Left ventricle myocardium inferior (tissue), 1 donor: ENCODE results near the gene HBEGF. TPM values are rescaled to one million over a fixed set of nuclear protein-coding genes. Genes with fewer than 3 reads are reported as not detected.

ENCODE experiments used
- DNase-seq: peaks from one replicate; pipeline ENCODE4 v3.0.0-alpha.2; 2020
- H3K27ac ChIP-seq: fragments of 200-600 bp; replicated peaks from 2 replicates; pipeline ENCODE4 v1.8.0; 2021
- H3K27me3 ChIP-seq: fragments of 200-600 bp; 2 replicates; pipeline ENCODE4 v1.8.0; 2021; ENCODE audit warnings: low read depth
- H3K36me3 ChIP-seq: fragments of 200-600 bp; 2 replicates; pipeline ENCODE4 v1.8.0; 2021
- H3K4me1 ChIP-seq: fragments of 200-600 bp; 2 replicates; pipeline ENCODE4 v1.8.0; 2021
- H3K4me3 ChIP-seq: fragments of 200-600 bp; 2 replicates; pipeline ENCODE4 v1.8.0; 2021; ENCODE audit warnings: mild to moderate bottlenecking, moderate library complexity
- H3K9me3 ChIP-seq: fragments of 200-600 bp; replicated peaks from 2 replicates; pipeline ENCODE4 v1.8.0; 2021
- intact Hi-C: fragments of 100-400 bp; cut with micrococcal nuclease; formaldehyde crosslinking; loops from one replicate; pipeline ENCODE4 v1.11.0; 2022
- total RNA-seq: library from RNA; stranded (reverse); fragmentation: NEBNext Ultra II Directional; extraction: Animal tissue kit (Norgen Biotek cat#: 25700); gene quantifications from one replicate; pipeline ENCODE4 v1.2.1, GENCODE V29; 2021
- TF ChIP-seq, protein P1 (sequence below): fragments of 200-600 bp; IDR thresholded peaks from 2 replicates; pipeline ENCODE4 v1.8.0; 2021; ENCODE audit warnings: antibody characterized with exemption, mild to moderate bottlenecking, borderline replicate concordance
- donor health status: DM: no; HTN: yes; CAD: no; lungs with severe emphysema.

The HBEGF gene
- total RNA-seq, 1 donor from 2014 or later: 27.2 TPM

DNA sequence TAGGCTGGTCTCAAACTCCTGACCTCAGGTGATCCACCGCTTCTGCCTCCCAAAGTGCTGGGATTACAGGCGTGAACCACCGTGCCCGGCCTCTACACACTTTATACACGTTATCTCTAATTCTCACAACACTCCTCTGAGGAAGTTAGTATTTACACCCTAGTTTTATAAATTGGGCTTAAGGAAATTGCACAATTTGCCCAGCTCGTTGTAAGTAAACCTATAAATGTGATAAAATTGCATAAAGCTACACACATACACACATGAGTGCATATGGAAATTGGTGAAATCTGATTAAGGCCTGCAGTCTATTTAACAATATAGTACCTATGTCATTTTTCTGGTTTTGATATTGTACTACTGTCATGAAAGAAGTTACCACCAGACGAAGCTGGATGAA is 9.1 kb upstream of the HBEGF start:
- no peak overlapping the region for H3K27ac ChIP-seq
- H3K9me3 ChIP-seq: no peaks in the 10 kb centered on the region
- H3K27me3 ChIP-seq: no peaks in the 10 kb centered on the region
- no peak overlapping the region for H3K4me3 ChIP-seq
- peaks cover 15% of the 10 kb centered on the region for H3K4me1 ChIP-seq
- no peaks in the 10 kb centered on the region for H3K36me3 ChIP-seq
- TF ChIP-seq, protein P1, sequence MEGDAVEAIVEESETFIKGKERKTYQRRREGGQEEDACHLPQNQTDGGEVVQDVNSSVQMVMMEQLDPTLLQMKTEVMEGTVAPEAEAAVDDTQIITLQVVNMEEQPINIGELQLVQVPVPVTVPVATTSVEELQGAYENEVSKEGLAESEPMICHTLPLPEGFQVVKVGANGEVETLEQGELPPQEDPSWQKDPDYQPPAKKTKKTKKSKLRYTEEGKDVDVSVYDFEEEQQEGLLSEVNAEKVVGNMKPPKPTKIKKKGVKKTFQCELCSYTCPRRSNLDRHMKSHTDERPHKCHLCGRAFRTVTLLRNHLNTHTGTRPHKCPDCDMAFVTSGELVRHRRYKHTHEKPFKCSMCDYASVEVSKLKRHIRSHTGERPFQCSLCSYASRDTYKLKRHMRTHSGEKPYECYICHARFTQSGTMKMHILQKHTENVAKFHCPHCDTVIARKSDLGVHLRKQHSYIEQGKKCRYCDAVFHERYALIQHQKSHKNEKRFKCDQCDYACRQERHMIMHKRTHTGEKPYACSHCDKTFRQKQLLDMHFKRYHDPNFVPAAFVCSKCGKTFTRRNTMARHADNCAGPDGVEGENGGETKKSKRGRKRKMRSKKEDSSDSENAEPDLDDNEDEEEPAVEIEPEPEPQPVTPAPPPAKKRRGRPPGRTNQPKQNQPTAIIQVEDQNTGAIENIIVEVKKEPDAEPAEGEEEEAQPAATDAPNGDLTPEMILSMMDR: no peak
- no peak for DNase-seq
- intact Hi-C loops: loop anchor here (10.0 kb wide), 1 partner anchor 181 kb away; the partner anchor contains the start of gene CYSTM1

DNA sequence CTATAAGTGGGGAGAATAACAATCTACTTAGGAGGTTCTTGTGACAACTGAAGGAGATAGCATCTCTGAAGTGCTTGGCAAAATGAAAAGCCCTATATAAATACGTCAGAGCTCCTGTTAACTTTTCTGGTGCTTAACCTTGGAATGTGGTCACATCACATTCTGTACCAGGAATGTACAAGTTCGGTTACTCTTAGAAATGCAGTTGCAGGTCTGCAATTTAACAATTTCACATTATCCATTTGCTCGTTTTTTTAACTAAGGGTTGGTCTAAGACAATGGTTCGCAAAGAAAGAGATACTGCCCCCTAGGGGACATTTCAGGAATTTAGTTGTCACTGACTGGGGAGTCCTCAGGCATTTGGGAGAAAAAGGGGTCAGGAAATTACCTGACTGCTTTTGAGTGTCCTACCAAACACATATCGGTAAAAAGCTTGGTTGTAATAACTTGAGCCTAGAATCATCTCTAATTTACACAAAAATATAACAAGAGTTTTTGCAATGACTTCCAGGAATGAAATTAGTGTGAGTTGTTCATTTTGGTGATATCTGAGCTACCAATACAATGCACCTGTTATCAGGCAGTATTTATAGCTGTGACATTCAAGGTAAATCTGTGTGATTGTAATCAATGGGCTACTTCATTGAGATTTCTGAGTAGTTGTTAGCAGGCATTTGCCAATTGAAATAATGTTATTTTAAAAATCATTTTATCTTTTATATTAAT is 5.4 kb upstream of the HBEGF start:
- intact Hi-C loops: loop anchor here (5.0 to 10.0 kb wide), 2 partner anchors 109 to 177 kb away; partner anchors contain the start of gene CYSTM1
- Histone ChIP-seq H3K36me3 (no peaks in the 10 kb centered on the region), H3K9me3 (no peaks in the 10 kb centered on the region), H3K27ac (no peak overlapping the region), H3K4me1 (peaks cover 22% of the 10 kb centered on the region), H3K27me3 (no peaks in the 10 kb centered on the region), H3K4me3 (no peak overlapping the region)
- DNase-seq: no peak
- TF ChIP-seq, protein P1: peak; percentile 92

DNA sequence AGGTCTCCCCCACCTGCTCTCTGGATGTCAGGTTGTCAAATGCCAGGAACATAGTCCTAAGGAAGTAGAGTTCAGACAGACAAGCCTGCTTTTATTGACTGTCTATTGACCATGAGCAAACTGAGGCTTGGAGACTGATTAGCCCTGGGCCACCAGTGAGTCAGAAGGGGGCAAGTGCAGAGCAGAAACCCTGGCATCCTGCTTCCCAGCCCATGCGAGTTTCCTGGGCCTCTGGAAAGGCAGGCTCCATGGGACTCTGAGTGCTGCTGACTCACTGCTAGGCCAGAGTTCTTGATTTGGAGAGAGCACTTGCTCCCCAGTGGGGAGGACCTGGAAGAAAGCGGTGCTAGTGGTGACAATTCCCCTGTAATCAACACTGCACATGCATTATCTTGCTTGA is 2.8 kb upstream of the HBEGF start:
- Histone ChIP-seq H3K27me3 (no peaks in the 10 kb centered on the region), H3K4me3 (no peak overlapping the region), H3K27ac (no peak overlapping the region), H3K4me1 (peaks cover 45% of the 10 kb centered on the region), H3K36me3 (no peaks in the 10 kb centered on the region), H3K9me3 (no peaks in the 10 kb centered on the region)
- intact Hi-C loops: no loop called here
- DNase-seq: no peak
- TF ChIP-seq, protein P1: no peak

DNA sequence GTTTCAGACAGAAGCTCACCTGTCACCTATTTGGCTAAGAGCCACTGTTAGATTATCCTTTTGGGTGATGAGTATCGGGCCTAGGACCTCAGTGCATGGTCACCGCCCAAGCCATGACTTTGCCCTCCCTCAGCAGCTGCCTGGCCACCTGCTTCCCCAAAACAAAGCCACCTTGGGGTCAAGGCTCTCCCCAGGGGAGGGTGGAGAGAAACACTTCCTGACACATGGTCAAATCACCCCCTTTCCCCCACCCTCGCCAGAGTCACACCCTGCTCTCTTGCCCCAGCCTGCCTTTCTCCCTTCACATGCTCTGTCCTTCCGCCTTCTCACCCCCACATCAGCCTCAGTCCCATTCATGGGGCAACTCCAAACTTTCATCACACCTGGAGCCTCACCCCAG is 1.7 kb upstream of the HBEGF start:
- Histone ChIP-seq H3K27me3 (no peaks in the 10 kb centered on the region), H3K9me3 (no peaks in the 10 kb centered on the region), H3K27ac (peak overlapping the region; percentile 92), H3K4me3 (no peak overlapping the region), H3K36me3 (no peaks in the 10 kb centered on the region), H3K4me1 (peaks cover 56% of the 10 kb centered on the region)
- TF ChIP-seq, protein P1: no peak
- DNase-seq: no peak
- intact Hi-C loops: no loop called here

DNA sequence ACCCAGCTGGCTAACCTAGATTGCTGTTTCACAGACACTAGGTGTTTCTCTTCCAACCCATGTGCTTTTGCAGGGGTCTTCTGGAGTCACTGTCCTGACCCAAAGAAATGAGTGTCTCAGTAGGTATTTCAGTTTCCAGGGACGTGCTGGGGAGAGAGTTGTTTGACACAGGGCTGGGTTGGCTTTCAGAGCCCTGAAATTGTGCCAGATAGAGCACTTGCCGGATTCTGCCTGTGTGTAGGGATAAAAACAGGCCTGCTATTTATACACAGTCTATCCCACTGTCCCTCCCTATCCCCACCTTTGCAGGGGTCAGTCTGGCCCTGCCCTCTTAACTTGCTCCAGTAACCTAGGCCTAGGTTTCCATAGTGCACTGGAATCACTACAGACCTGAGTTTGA is 957 bp upstream of the HBEGF start:
- Histone ChIP-seq H3K36me3 (peaks cover 5% of the 10 kb centered on the region), H3K4me3 (peak overlapping the region; percentile 75), H3K27me3 (no peaks in the 10 kb centered on the region), H3K27ac (peak overlapping the region; percentile 92), H3K9me3 (no peaks in the 10 kb centered on the region), H3K4me1 (peaks cover 64% of the 10 kb centered on the region)
- no peak for DNase-seq
- TF ChIP-seq, protein P1: no peak
- intact Hi-C loops: no loop called here
